ENCODE results near the gene TPO.

The TPO gene

DNA sequence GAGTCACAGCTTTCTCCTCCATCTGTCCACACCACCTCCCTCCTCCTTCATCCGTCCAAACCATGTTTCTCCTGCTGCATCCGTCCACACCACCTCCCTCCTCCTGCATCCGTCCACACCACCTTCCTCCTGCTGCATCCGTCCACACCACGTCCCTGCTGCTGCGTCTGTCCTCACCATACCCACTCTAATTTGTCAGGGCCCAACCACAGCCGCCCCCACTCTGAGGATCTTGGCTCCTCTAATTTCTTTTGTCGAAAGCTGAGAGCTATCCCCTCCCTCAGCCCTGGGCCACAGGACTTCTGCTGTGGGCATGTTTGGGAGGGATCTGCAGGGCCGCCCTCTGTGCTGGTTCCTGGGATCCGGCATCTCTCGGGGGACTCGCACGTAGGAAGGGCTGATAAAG is 67.4 kb downstream of the TPO start:
- Histone ChIP-seq H3K27me3 (ENCODE audit: control insufficient read depth in 1 of 2, insufficient read depth in 2 of 2, low read length in 2 of 2) (no peaks in the 10 kb centered on the region), H3K4me1 (ENCODE audit: control insufficient read depth in 1 of 2, insufficient read depth in 2 of 2, low read length in 2 of 2) (no peaks in the 10 kb centered on the region), H3K9ac (ENCODE audit: low read depth in 1 of 2, low read length in 2 of 2) (no peak overlapping the region), H3K9me3 (ENCODE audit: control insufficient read depth in 1 of 2, low read length in 2 of 2) (no peaks in the 10 kb centered on the region), H3K4me3 (ENCODE audit: low read depth in 1 of 2, low read length in 2 of 2) (no peak overlapping the region), H3K27ac (ENCODE audit: low read depth, low read length) (no peak overlapping the region), H3K36me3 (ENCODE audit: control insufficient read depth in 1 of 2, insufficient read depth in 2 of 2, low read length in 2 of 2) (no peaks in the 10 kb centered on the region)

DNA sequence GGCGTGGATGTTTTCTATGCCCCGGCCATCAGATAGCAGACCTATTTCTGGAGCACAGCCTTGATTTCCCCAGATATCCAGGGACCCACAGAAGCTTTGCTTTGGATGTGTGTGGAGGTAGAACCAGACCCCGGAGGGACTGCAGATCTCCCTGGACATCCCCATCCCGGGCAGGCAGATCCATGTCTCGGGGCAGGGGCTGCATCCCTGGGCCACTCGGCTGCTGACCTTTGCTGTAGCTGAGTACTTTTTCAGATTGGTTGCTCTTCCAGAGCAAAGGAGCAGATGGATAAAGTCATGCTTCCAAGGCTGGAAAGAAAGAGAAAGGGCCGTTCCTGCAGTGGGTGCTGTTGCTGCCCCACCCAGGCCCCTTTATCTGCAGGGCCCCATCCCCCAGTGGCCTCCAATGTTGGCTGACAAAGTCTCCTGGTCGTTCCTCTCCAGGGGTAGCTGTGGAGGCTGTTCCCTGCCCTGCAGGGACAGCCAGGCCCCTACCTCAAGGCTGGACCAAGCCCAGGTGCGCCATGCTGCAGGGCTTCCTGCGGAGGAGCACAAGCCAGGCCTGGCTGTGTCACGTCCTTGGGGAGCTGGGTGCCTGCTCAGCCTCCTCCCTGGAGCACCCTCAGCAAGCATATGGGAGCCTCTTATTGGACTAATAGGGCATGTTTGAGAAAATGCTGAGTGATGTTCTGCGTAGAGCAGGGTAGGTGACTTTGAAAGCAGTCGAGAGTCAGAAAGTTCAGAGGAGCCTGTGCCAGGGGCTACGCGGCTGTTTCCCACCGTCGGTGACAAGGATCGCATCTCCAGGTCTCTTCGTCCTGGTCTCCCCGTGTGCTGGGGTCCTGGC is 68.4 kb downstream of the TPO start:
- Histone ChIP-seq H3K36me3 (ENCODE audit: control insufficient read depth in 1 of 2, insufficient read depth in 2 of 2, low read length in 2 of 2) (no peaks in the 10 kb centered on the region), H3K27me3 (ENCODE audit: control insufficient read depth in 1 of 2, insufficient read depth in 2 of 2, low read length in 2 of 2) (no peaks in the 10 kb centered on the region), H3K4me1 (ENCODE audit: control insufficient read depth in 1 of 2, insufficient read depth in 2 of 2, low read length in 2 of 2) (no peaks in the 10 kb centered on the region), H3K4me3 (ENCODE audit: low read depth in 1 of 2, low read length in 2 of 2) (no peak overlapping the region), H3K9me3 (ENCODE audit: control insufficient read depth in 1 of 2, low read length in 2 of 2) (no peaks in the 10 kb centered on the region), H3K27ac (ENCODE audit: low read depth, low read length) (no peak overlapping the region), H3K9ac (ENCODE audit: low read depth in 1 of 2, low read length in 2 of 2) (no peak overlapping the region)

GRCh38 chr2:1482253-1482675 is 69.0 kb downstream of the TPO start:
- Histone ChIP-seq H3K36me3 (ENCODE audit: control insufficient read depth in 1 of 2, insufficient read depth in 2 of 2, low read length in 2 of 2) (no peaks in the 10 kb centered on the region), H3K27ac (ENCODE audit: low read depth, low read length) (no peak overlapping the region), H3K4me1 (ENCODE audit: control insufficient read depth in 1 of 2, insufficient read depth in 2 of 2, low read length in 2 of 2) (no peaks in the 10 kb centered on the region), H3K27me3 (ENCODE audit: control insufficient read depth in 1 of 2, insufficient read depth in 2 of 2, low read length in 2 of 2) (no peaks in the 10 kb centered on the region), H3K9me3 (ENCODE audit: control insufficient read depth in 1 of 2, low read length in 2 of 2) (no peaks in the 10 kb centered on the region), H3K4me3 (ENCODE audit: low read depth in 1 of 2, low read length in 2 of 2) (no peak overlapping the region), H3K9ac (ENCODE audit: low read depth in 1 of 2, low read length in 2 of 2) (no peak overlapping the region)

GRCh38 chr2:1482981-1483380 is 69.7 kb downstream of the TPO start:
- H3K9me3 ChIP-seq (ENCODE audit: control insufficient read depth in 1 of 2, low read length in 2 of 2) = no peaks in the 10 kb centered on the region
- no peaks in the 10 kb centered on the region for H3K4me1 ChIP-seq (ENCODE audit: control insufficient read depth in 1 of 2, insufficient read depth in 2 of 2, low read length in 2 of 2)
- H3K9ac ChIP-seq (ENCODE audit: low read depth in 1 of 2, low read length in 2 of 2) = no peak overlapping the region
- no peak overlapping the region for H3K4me3 ChIP-seq (ENCODE audit: low read depth in 1 of 2, low read length in 2 of 2)
- no peaks in the 10 kb centered on the region for H3K36me3 ChIP-seq (ENCODE audit: control insufficient read depth in 1 of 2, insufficient read depth in 2 of 2, low read length in 2 of 2)
- H3K27ac ChIP-seq (ENCODE audit: low read depth, low read length) = no peak overlapping the region
- no peaks in the 10 kb centered on the region for H3K27me3 ChIP-seq (ENCODE audit: control insufficient read depth in 1 of 2, insufficient read depth in 2 of 2, low read length in 2 of 2)

DNA sequence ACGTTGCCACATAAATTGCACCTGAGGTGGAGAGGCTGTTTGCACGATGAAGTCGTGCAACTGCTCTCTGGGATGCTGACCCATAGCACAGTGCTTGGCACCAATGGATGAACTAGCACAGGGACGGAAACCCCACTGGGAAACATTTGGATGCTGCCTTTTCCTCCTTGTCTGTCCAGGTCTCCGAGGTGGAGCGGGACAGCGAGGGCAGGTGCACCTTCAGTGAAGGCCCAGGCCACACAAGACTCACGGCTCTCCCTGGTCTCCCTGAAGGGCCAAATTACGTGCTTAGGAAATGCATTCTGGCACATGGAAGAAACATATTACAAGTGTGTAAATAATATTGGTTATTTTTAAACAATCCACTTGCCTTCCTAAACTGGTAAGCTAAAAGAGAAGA is 70.3 kb downstream of the TPO start:
- Histone ChIP-seq H3K27me3 (ENCODE audit: control insufficient read depth in 1 of 2, insufficient read depth in 2 of 2, low read length in 2 of 2) (no peaks in the 10 kb centered on the region), H3K9ac (ENCODE audit: low read depth in 1 of 2, low read length in 2 of 2) (no peak overlapping the region), H3K36me3 (ENCODE audit: control insufficient read depth in 1 of 2, insufficient read depth in 2 of 2, low read length in 2 of 2) (no peaks in the 10 kb centered on the region), H3K27ac (ENCODE audit: low read depth, low read length) (no peak overlapping the region), H3K9me3 (ENCODE audit: control insufficient read depth in 1 of 2, low read length in 2 of 2) (no peaks in the 10 kb centered on the region), H3K4me1 (ENCODE audit: control insufficient read depth in 1 of 2, insufficient read depth in 2 of 2, low read length in 2 of 2) (no peaks in the 10 kb centered on the region), H3K4me3 (ENCODE audit: low read depth in 1 of 2, low read length in 2 of 2) (no peak overlapping the region)

GRCh38 chr2:1484131-1484884 is 71.0 kb downstream of the TPO start:
- Histone ChIP-seq H3K9ac (ENCODE audit: low read depth in 1 of 2, low read length in 2 of 2) (no peak overlapping the region), H3K36me3 (ENCODE audit: control insufficient read depth in 1 of 2, insufficient read depth in 2 of 2, low read length in 2 of 2) (no peaks in the 10 kb centered on the region), H3K27ac (ENCODE audit: low read depth, low read length) (no peak overlapping the region), H3K9me3 (ENCODE audit: control insufficient read depth in 1 of 2, low read length in 2 of 2) (no peaks in the 10 kb centered on the region), H3K27me3 (ENCODE audit: control insufficient read depth in 1 of 2, insufficient read depth in 2 of 2, low read length in 2 of 2) (no peaks in the 10 kb centered on the region), H3K4me1 (ENCODE audit: control insufficient read depth in 1 of 2, insufficient read depth in 2 of 2, low read length in 2 of 2) (no peaks in the 10 kb centered on the region), H3K4me3 (ENCODE audit: low read depth in 1 of 2, low read length in 2 of 2) (no peak overlapping the region)

DNA sequence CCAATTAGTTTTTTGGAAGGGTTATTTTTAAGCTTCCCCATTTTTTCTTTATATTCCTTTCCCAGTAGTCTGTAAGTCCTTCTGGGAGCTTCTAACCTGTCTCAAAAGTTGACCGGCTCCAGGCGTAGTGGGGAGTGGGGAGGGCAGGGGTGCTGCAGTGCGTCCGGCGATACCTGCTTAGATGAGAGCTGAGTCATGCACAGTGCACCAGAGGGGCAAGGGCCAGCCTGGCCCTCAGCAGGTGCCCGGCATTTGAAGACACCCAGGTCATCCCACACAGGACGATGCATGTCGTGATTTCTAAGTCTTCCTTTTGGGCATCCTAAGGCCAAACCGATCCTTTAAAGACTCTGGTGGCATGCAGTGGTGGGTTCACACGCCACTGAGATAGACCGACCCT is 73.4 kb downstream of the TPO start:
- Histone ChIP-seq H3K4me3 (ENCODE audit: low read depth in 1 of 2, low read length in 2 of 2) (no peak overlapping the region), H3K9me3 (ENCODE audit: control insufficient read depth in 1 of 2, low read length in 2 of 2) (no peaks in the 10 kb centered on the region), H3K36me3 (ENCODE audit: control insufficient read depth in 1 of 2, insufficient read depth in 2 of 2, low read length in 2 of 2) (no peaks in the 10 kb centered on the region), H3K4me1 (ENCODE audit: control insufficient read depth in 1 of 2, insufficient read depth in 2 of 2, low read length in 2 of 2) (no peaks in the 10 kb centered on the region), H3K27ac (ENCODE audit: low read depth, low read length) (no peak overlapping the region), H3K9ac (ENCODE audit: low read depth in 1 of 2, low read length in 2 of 2) (no peak overlapping the region), H3K27me3 (ENCODE audit: control insufficient read depth in 1 of 2, insufficient read depth in 2 of 2, low read length in 2 of 2) (no peaks in the 10 kb centered on the region)

DNA sequence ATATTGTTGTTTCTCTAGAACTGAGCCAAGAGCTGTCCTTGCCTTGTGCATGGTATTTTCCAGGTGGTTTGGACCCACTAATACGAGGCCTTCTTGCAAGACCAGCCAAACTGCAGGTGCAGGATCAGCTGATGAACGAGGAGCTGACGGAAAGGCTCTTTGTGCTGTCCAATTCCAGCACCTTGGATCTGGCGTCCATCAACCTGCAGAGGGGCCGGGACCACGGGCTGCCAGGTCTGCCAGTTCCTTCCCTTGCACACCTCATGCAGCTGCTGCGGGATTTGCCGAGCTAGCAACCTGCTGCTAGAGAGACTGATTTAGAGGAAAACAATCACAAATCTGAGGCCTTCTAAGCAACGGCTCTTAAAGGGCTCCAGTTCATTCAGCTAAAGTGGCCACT is 74.5 kb downstream of the TPO start:
- H3K27me3 ChIP-seq (ENCODE audit: control insufficient read depth in 1 of 2, insufficient read depth in 2 of 2, low read length in 2 of 2) = no peaks in the 10 kb centered on the region
- H3K9me3 ChIP-seq (ENCODE audit: control insufficient read depth in 1 of 2, low read length in 2 of 2) = no peaks in the 10 kb centered on the region
- no peaks in the 10 kb centered on the region for H3K4me1 ChIP-seq (ENCODE audit: control insufficient read depth in 1 of 2, insufficient read depth in 2 of 2, low read length in 2 of 2)
- H3K9ac ChIP-seq (ENCODE audit: low read depth in 1 of 2, low read length in 2 of 2) = no peak overlapping the region
- H3K27ac ChIP-seq (ENCODE audit: low read depth, low read length) = no peak overlapping the region
- H3K4me3 ChIP-seq (ENCODE audit: low read depth in 1 of 2, low read length in 2 of 2) = no peak overlapping the region
- H3K36me3 ChIP-seq (ENCODE audit: control insufficient read depth in 1 of 2, insufficient read depth in 2 of 2, low read length in 2 of 2) = no peaks in the 10 kb centered on the region

GRCh38 chr2:1488181-1488671 is 75.0 kb downstream of the TPO start:
- Histone ChIP-seq H3K9ac (ENCODE audit: low read depth in 1 of 2, low read length in 2 of 2) (no peak overlapping the region), H3K27ac (ENCODE audit: low read depth, low read length) (no peak overlapping the region), H3K4me1 (ENCODE audit: control insufficient read depth in 1 of 2, insufficient read depth in 2 of 2, low read length in 2 of 2) (no peaks in the 10 kb centered on the region), H3K9me3 (ENCODE audit: control insufficient read depth in 1 of 2, low read length in 2 of 2) (no peaks in the 10 kb centered on the region), H3K36me3 (ENCODE audit: control insufficient read depth in 1 of 2, insufficient read depth in 2 of 2, low read length in 2 of 2) (no peaks in the 10 kb centered on the region), H3K27me3 (ENCODE audit: control insufficient read depth in 1 of 2, insufficient read depth in 2 of 2, low read length in 2 of 2) (no peaks in the 10 kb centered on the region), H3K4me3 (ENCODE audit: low read depth in 1 of 2, low read length in 2 of 2) (no peak overlapping the region)

GRCh38 chr2:1488851-1489250 is 75.6 kb downstream of the TPO start:
- Histone ChIP-seq H3K27ac (ENCODE audit: low read depth, low read length) (no peak overlapping the region), H3K36me3 (ENCODE audit: control insufficient read depth in 1 of 2, insufficient read depth in 2 of 2, low read length in 2 of 2) (no peaks in the 10 kb centered on the region), H3K4me1 (ENCODE audit: control insufficient read depth in 1 of 2, insufficient read depth in 2 of 2, low read length in 2 of 2) (peaks cover 0 to 3% of the 10 kb centered on the region in 2 donors), H3K9ac (ENCODE audit: low read depth in 1 of 2, low read length in 2 of 2) (no peak overlapping the region), H3K27me3 (ENCODE audit: control insufficient read depth in 1 of 2, insufficient read depth in 2 of 2, low read length in 2 of 2) (no peaks in the 10 kb centered on the region), H3K9me3 (ENCODE audit: control insufficient read depth in 1 of 2, low read length in 2 of 2) (no peaks in the 10 kb centered on the region), H3K4me3 (ENCODE audit: low read depth in 1 of 2, low read length in 2 of 2) (no peak overlapping the region)

Measured in duodenal mucosa (tissue), 2 donors.